H1 (cell line): ENCODE measurements around the gene CHRNA10.
"Not testable (repeated sequence)": the region's sequence is repeated elsewhere in the genome, so short reads cannot be mapped to it uniquely, and the experiment has no call there.

Source experiments
- CTCF ChIP-seq, 3 experiments: IDR thresholded peaks; 1 replicate in 2 of 3; 2 replicates in 1 of 3; pipeline versions ENCODE4 v1.5.1 to v1.6.1; 2011; ENCODE audit warnings: low read length in 3 of 3, mild to moderate bottlenecking in 3 of 3, inconsistent platforms in 2 of 3, low read depth in 1 of 3, moderate library complexity in 1 of 3; ENCODE audit not compliant: insufficient read depth in 1 of 3; ENCODE audit errors: control extremely low read depth in 1 of 3
- JUN ChIP-seq: IDR thresholded peaks from 2 replicates; pipeline ENCODE4 v1.6.1; 2011; ENCODE audit warnings: low read depth, mild to moderate bottlenecking, improper control_type of control experiment, low read length
- POLR2A ChIP-seq, 2 experiments: IDR thresholded peaks; 1 replicate in 1 of 2; 2 replicates in 1 of 2; pipeline ENCODE4 v1.6.1; 2011; ENCODE audit warnings: low read depth in 2 of 2, low read length in 2 of 2, mild to moderate bottlenecking in 2 of 2; ENCODE audit errors: control extremely low read depth in 1 of 2
- SP1 ChIP-seq: IDR thresholded peaks from 2 replicates; pipeline ENCODE4 v1.6.1; 2011; ENCODE audit warnings: low read depth, low read length
- ZNF274 ChIP-seq: IDR thresholded peaks from 2 replicates; pipeline ENCODE4 v1.7.0; 2012; ENCODE audit warnings: low read length, borderline replicate concordance; ENCODE audit errors: extremely low read depth

GRCh38 chr11:3649374-3649773 lies 21.8 kb downstream of the CHRNA10 start:
- TF ChIP-seq ZNF274; POLR2A (IDR thresholded peaks at IDR 0.05; ENCODE audit: control extremely low read depth in 1 of 2, low read depth in 2 of 2, low read length in 2 of 2); JUN; CTCF (IDR thresholded peaks at IDR 0.05; ENCODE audit: control extremely low read depth in 1 of 3, insufficient read depth in 1 of 3, low read depth in 1 of 3, low read length in 3 of 3); SP1: not testable (repeated sequence)
